Erythroblast (primary cell): ENCODE data around the gene D2HGDH.

Source experiments
- GATA1 ChIP-seq: IDR thresholded peaks from 2 replicates; pipeline ENCODE4 v1.6.1; 2011; ENCODE audit warnings: low read depth, mild to moderate bottlenecking, control low read depth, low read length, moderate library complexity
- POLR2A ChIP-seq: IDR thresholded peaks from 2 replicates; pipeline ENCODE4 v1.6.1; 2011; ENCODE audit warnings: mild to moderate bottlenecking, low read length

GRCh38 chr2:241798081-241798630 is 63.7 kb downstream of the D2HGDH start:
- TF ChIP-seq POLR2A (no peak), GATA1 (no peak)
